HepG2 (cell line): Measurements from ENCODE around the gene ABHD2.

Experiments
- CENPX ChIP-seq: sonication (generic); formaldehyde crosslinking; IDR thresholded peaks from 2 replicates; pipeline ENCODE4 v1.9.0; 2021; ENCODE audit warnings: mild to moderate bottlenecking, missing genetic modification reagents, moderate library complexity
- KDM1A ChIP-seq: IDR thresholded peaks from 2 replicates; pipeline ENCODE4 v1.6.1; 2016; ENCODE audit warnings: missing compliant biosample characterization
- POLR2A ChIP-seq, 2 experiments: IDR thresholded peaks; 2 replicates each; pipeline ENCODE4 v1.6.1; 2011; ENCODE audit warnings: low read depth in 2 of 2, low read length in 2 of 2, mild to moderate bottlenecking in 1 of 2, moderate library complexity in 1 of 2; ENCODE audit not compliant: insufficient read depth in 1 of 2
- RBFOX2 ChIP-seq: fragments of 200-400 bp; formaldehyde crosslinking; IDR thresholded peaks from 2 replicates; pipeline ENCODE4 v1.6.1; 2017; ENCODE audit warnings: low read depth, mild to moderate bottlenecking, low read length
- RBM22 ChIP-seq: fragments of 200-400 bp; formaldehyde crosslinking; optimal IDR thresholded peaks from 2 replicates; pipeline ENCODE3; 2017; ENCODE audit warnings: mild to moderate bottlenecking, low read length, moderate library complexity
- RFX1 ChIP-seq: fragments of 450-650 bp; IDR thresholded peaks from 2 replicates; pipeline ENCODE4 v1.6.1; 2017
- SMAD3 ChIP-seq: sonication (generic); formaldehyde crosslinking; IDR thresholded peaks from 2 replicates; pipeline ENCODE4 v1.4.0; 2020; ENCODE audit warnings: missing genetic modification reagents
- ZNF589 ChIP-seq: sonication (generic); formaldehyde crosslinking; conservative IDR thresholded peaks from 2 replicates; pipeline ENCODE4 v1.8.0; 2022; ENCODE audit warnings: mild to moderate bottlenecking, moderate library complexity, missing genetic modification reagents
- TF ChIP-seq, protein P1 (sequence below): sonication (generic); formaldehyde crosslinking; conservative IDR thresholded peaks from 2 replicates; pipeline ENCODE4 v1.4.0; 2020; ENCODE audit warnings: missing genetic modification reagents
- TF ChIP-seq, protein P2 (sequence below): sonication (generic); formaldehyde crosslinking; IDR thresholded peaks from 2 replicates; pipeline ENCODE4 v1.4.0; 2020; ENCODE audit warnings: missing genetic modification reagents, borderline replicate concordance

DNA sequence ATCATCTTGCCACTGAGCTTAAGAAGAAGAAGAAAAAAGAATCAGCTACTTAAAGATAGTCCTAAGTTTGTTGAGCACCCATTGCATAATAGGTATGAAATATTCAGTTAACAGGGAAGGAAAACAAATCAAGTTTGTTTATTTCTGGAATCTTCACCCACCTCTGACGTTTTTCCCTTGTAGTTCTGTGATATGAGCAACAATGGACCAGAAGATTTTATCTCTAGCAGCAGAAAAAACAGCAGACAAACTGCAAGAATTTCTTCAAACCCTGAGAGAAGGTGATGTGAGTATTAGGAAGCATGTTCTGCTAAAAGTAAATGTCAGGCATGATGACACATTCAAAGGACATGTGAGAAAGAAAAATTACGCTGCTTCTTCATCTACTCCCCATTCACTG lies 159.2 kb downstream of the ABHD2 start:
- TF ChIP-seq SMAD3 (CRISPR knock-in tag) (no peak), KDM1A (no peak), CENPX (CRISPR knock-in tag) (no peak), POLR2A (IDR thresholded peaks at IDR 0.05; ENCODE audit: insufficient read depth in 1 of 2, low read depth in 2 of 2, low read length in 2 of 2) (no peak), RBFOX2 (no peak), RBM22 (no peak), RFX1 (no peak), ZNF589 (CRISPR knock-in tag) (no peak)
- TF ChIP-seq, protein P1, sequence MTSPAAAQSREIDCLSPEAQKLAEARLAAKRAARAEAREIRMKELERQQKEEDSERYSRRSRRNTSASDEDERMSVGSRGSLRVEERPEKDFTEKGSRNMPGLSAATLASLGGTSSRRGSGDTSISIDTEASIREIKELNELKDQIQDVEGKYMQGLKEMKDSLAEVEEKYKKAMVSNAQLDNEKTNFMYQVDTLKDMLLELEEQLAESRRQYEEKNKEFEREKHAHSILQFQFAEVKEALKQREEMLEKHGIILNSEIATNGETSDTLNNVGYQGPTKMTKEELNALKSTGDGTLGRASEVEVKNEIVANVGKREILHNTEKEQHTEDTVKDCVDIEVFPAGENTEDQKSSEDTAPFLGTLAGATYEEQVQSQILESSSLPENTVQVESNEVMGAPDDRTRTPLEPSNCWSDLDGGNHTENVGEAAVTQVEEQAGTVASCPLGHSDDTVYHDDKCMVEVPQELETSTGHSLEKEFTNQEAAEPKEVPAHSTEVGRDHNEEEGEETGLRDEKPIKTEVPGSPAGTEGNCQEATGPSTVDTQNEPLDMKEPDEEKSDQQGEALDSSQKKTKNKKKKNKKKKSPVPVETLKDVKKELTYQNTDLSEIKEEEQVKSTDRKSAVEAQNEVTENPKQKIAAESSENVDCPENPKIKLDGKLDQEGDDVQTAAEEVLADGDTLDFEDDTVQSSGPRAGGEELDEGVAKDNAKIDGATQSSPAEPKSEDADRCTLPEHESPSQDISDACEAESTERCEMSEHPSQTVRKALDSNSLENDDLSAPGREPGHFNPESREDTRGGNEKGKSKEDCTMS, result no peak
- TF ChIP-seq, protein P2, sequence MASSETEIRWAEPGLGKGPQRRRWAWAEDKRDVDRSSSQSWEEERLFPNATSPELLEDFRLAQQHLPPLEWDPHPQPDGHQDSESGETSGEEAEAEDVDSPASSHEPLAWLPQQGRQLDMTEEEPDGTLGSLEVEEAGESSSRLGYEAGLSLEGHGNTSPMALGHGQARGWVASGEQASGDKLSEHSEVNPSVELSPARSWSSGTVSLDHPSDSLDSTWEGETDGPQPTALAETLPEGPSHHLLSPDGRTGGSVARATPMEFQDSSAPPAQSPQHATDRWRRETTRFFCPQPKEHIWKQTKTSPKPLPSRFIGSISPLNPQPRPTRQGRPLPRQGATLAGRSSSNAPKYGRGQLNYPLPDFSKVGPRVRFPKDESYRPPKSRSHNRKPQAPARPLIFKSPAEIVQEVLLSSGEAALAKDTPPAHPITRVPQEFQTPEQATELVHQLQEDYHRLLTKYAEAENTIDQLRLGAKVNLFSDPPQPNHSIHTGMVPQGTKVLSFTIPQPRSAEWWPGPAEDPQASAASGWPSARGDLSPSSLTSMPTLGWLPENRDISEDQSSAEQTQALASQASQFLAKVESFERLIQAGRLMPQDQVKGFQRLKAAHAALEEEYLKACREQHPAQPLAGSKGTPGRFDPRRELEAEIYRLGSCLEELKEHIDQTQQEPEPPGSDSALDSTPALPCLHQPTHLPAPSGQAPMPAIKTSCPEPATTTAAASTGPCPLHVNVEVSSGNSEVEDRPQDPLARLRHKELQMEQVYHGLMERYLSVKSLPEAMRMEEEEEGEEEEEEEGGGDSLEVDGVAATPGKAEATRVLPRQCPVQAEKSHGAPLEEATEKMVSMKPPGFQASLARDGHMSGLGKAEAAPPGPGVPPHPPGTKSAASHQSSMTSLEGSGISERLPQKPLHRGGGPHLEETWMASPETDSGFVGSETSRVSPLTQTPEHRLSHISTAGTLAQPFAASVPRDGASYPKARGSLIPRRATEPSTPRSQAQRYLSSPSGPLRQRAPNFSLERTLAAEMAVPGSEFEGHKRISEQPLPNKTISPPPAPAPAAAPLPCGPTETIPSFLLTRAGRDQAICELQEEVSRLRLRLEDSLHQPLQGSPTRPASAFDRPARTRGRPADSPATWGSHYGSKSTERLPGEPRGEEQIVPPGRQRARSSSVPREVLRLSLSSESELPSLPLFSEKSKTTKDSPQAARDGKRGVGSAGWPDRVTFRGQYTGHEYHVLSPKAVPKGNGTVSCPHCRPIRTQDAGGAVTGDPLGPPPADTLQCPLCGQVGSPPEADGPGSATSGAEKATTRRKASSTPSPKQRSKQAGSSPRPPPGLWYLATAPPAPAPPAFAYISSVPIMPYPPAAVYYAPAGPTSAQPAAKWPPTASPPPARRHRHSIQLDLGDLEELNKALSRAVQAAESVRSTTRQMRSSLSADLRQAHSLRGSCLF (CRISPR knock-in tag), result no peak
